Activated T-cell treated with anti-CD3 and anti-CD28 coated beads, Interleukin-2, amount 50 U/mL, for 72 hours (primary cell): Measurements from ENCODE around the gene PTPRQ. TPM values are rescaled to one million over a fixed set of nuclear protein-coding genes. Genes with fewer than 3 reads are reported as not detected.

ENCODE experiments used
- ATAC-seq, 2 donors: fragments of 150-1000 bp; cut with Tn5 transposase; replicated peaks in 1 of 2; 2 replicates each; pipeline ENCODE4 v1.10.0; 2021; ENCODE audit warnings: moderate library complexity in 2 of 2, mild to moderate bottlenecking in 1 of 2
- DNase-seq, 2 donors: peaks; one replicate each; pipeline ENCODE4 v3.0.0; 2021 to 2022; ENCODE audit warnings: mixed read lengths in 1 of 2
- H3K27ac Mint-ChIP-seq: one replicate; pipeline ENCODE4 v1.8.0; 2022; ENCODE audit warnings: mild to moderate bottlenecking, moderate library complexity, mixed read lengths
- H3K27me3 Mint-ChIP-seq: one replicate; pipeline ENCODE4 v1.8.0; 2022; ENCODE audit warnings: low read depth, mixed read lengths
- H3K36me3 Mint-ChIP-seq, 2 donors: one replicate each; pipeline ENCODE4 v1.8.0; 2022; ENCODE audit warnings: mixed read lengths in 2 of 2, mild to moderate bottlenecking in 1 of 2; ENCODE audit not compliant: insufficient read depth in 2 of 2
- H3K4me1 Mint-ChIP-seq: one replicate; pipeline ENCODE4 v1.8.0; 2022; ENCODE audit warnings: low read depth, mixed read lengths
- H3K4me3 Mint-ChIP-seq, 2 donors: one replicate each; pipeline ENCODE4 v1.8.0; 2022; ENCODE audit warnings: mild to moderate bottlenecking in 2 of 2, mixed read lengths in 2 of 2, moderate library complexity in 2 of 2
- H3K9me3 Mint-ChIP-seq, 2 donors: one replicate each; pipeline ENCODE4 v1.8.0; 2022; ENCODE audit warnings: mixed read lengths in 2 of 2
- total RNA-seq, 2 donors: library from RNA; stranded (reverse); gene quantifications; one replicate each; pipeline ENCODE4 v1.2.3, GENCODE V29; 2022

Gene PTPRQ, protein sequence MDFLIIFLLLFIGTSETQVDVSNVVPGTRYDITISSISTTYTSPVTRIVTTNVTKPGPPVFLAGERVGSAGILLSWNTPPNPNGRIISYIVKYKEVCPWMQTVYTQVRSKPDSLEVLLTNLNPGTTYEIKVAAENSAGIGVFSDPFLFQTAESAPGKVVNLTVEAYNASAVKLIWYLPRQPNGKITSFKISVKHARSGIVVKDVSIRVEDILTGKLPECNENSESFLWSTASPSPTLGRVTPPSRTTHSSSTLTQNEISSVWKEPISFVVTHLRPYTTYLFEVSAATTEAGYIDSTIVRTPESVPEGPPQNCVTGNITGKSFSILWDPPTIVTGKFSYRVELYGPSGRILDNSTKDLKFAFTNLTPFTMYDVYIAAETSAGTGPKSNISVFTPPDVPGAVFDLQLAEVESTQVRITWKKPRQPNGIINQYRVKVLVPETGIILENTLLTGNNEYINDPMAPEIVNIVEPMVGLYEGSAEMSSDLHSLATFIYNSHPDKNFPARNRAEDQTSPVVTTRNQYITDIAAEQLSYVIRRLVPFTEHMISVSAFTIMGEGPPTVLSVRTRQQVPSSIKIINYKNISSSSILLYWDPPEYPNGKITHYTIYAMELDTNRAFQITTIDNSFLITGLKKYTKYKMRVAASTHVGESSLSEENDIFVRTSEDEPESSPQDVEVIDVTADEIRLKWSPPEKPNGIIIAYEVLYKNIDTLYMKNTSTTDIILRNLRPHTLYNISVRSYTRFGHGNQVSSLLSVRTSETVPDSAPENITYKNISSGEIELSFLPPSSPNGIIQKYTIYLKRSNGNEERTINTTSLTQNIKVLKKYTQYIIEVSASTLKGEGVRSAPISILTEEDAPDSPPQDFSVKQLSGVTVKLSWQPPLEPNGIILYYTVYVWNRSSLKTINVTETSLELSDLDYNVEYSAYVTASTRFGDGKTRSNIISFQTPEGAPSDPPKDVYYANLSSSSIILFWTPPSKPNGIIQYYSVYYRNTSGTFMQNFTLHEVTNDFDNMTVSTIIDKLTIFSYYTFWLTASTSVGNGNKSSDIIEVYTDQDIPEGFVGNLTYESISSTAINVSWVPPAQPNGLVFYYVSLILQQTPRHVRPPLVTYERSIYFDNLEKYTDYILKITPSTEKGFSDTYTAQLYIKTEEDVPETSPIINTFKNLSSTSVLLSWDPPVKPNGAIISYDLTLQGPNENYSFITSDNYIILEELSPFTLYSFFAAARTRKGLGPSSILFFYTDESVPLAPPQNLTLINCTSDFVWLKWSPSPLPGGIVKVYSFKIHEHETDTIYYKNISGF (N-terminal part only)
- total RNA-seq: not detected

DNA sequence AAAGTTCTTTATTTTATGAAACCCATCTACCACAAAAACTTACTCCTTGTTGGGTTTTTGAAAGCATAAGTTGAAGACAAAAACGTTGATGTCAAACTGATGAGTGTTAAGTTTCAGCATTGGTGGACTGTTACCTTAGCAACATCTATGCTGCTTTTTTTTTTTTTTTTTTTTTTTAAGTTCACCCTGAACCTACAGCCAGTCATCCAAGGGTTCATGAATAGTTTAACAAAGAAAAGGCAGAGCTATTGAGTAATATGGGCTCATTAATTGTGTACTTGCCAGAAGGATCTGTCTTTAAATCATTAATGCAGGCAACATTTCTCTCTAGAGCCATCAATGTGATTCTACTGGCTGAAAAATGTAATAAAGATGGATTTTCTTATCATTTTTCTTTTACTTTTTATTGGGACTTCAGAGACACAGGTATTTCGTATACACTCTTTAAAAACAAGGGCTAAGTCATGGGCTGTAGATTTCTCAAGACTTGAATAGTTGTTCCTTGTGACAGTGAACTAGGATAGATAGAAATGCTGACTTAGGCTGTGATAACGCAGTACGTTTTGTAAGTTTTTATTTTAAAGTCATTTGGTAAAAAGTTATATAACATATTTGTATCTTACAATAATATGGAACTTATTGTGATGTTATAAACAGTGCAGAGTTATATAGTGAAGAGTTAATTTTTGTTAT lies at the start of gene PTPRQ:
PTPRQ (plus strand) TSS at position 262 of the 693 bp plus-strand sequence; CDS start at position 373, 111 bp downstream.
- H3K9me3 Mint-ChIP-seq: peaks cover 6% of the 10 kb centered on the region in 2 donors
- ATAC-seq (no peak), DNase-seq (no peak)
- no peaks in the 10 kb centered on the region for H3K36me3 Mint-ChIP-seq
- H3K4me3 Mint-ChIP-seq: no peak within 1 kb of the TSS
- no peaks in the 10 kb centered on the region for H3K4me1 Mint-ChIP-seq
- no peak within 1 kb of the TSS for H3K27ac Mint-ChIP-seq
- no peaks in the 10 kb centered on the region for H3K27me3 Mint-ChIP-seq

DNA sequence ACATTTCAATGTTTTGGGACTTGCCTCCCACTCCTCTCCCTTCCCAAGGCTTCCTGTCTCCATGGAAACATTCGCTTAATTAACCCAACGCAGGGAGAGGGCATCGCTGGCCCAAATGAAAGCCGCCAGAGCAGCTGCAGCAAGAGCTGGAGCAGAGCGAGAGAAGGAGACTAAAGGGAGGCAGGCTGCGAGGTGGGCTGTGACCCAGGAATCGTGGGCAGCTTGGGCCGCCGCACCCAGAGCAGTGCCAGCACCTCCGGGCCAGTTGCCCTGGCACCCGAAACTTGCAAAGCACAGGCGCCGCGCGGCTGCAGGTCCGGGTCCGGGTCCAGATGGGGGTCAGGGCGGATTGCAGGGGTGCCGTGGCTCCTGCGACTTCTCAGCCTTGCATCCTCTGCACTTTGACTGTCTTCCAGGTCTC lies 43.5 kb upstream of the PTPRQ start:
- H3K9me3 Mint-ChIP-seq: peaks cover 3 to 6% of the 10 kb centered on the region in 2 donors
- H3K27me3 Mint-ChIP-seq: peaks cover 8% of the 10 kb centered on the region
- H3K27ac Mint-ChIP-seq: no peak overlapping the region
- DNase-seq (no peak), ATAC-seq (no peak)
- H3K4me3 Mint-ChIP-seq: no peak overlapping the region
- no peaks in the 10 kb centered on the region for H3K4me1 Mint-ChIP-seq
- H3K36me3 Mint-ChIP-seq: no peaks in the 10 kb centered on the region

DNA sequence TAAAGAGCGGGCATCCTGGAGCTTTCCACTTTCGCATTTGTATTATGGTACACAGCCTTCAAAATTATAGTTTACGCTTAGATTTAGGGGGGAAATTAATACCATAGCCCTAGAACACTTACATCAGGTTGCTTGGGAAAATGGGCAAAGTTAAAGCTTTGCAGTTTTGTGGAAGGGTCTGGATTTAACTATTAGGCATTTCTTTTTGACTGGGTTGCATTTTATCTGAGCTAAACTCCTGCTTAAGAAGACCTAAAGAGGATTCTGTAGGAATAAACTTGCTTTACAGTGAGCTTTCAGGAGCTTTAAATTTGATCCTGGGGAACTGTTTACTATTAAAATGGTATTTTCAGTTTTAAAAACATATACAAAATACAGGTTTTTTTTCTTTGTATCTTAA lies 42.8 kb upstream of the PTPRQ start:
- H3K4me1 Mint-ChIP-seq: no peaks in the 10 kb centered on the region
- H3K36me3 Mint-ChIP-seq: no peaks in the 10 kb centered on the region
- peaks cover 3 to 6% of the 10 kb centered on the region in 2 donors for H3K9me3 Mint-ChIP-seq
- no peak overlapping the region for H3K4me3 Mint-ChIP-seq
- no peak for DNase-seq
- no peak for ATAC-seq
- peaks cover 8% of the 10 kb centered on the region for H3K27me3 Mint-ChIP-seq
- H3K27ac Mint-ChIP-seq: no peak overlapping the region

DNA sequence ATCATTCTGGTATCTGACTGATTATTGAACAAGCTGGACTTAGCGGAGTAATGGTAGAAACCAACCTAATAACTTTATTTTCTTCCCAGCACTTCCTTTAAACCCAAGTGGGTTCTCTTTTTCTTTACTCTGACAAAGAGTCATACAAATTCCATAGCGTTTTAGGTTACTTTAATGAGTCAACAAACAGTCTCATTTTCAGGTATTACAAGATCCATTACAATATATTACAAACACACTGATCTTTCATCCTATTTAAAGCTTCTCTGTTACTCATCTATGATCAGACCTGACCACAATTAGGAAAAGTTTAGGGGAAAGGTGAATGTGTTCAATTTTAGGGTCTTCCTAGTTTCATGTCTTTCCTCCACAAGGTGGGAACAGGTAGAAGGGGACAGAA lies 39.4 kb upstream of the PTPRQ start:
- Mint-ChIP-seq H3K27me3 (peaks cover 5% of the 10 kb centered on the region), H3K27ac (no peak overlapping the region), H3K4me3 (no peak overlapping the region), H3K4me1 (no peaks in the 10 kb centered on the region), H3K9me3 (peaks cover 1 to 3% of the 10 kb centered on the region in 2 donors), H3K36me3 (no peaks in the 10 kb centered on the region)
- no peak for ATAC-seq
- DNase-seq: no peak

DNA sequence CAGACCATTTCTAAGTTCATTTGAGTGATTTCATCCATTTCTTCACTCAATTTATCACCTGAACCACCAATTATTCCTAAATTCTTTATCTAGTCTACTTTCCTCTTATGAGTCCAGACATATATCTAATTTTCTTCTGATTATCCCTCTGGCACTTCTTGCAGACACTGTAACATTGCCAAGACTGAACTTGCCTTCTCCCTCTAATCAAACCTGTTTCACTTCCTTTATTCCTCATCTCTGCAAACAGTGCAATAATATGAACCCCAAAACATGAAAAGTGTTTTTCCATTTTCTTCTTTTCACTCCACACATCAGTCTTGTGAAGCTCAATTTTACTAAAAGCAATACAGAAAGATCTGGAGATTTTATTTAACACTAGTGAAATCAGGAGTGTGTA lies 37.8 kb upstream of the PTPRQ start:
- ATAC-seq: no peak
- Mint-ChIP-seq H3K36me3 (no peaks in the 10 kb centered on the region), H3K4me3 (no peak overlapping the region), H3K4me1 (no peaks in the 10 kb centered on the region), H3K27ac (no peak overlapping the region), H3K27me3 (no peaks in the 10 kb centered on the region), H3K9me3 (no peaks in the 10 kb centered on the region)
- no peak for DNase-seq

DNA sequence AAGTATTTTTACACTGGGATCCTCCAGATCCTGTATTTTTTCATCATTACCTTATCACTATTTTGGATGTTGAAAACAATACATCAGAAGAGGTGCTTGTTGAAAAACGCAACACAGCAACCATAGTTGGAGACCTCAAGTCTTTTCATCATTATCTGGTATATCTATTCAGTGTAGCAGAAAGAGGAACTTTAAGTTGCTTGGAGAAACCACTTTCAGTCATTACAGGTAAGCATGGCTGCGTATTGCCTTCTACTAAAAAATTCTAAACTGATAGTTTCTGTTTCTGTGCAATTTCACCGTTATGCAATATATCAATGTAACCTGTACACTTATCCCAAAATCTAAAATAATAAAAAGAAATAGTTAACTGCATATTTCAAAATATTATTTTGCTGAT lies 32.2 kb upstream of the PTPRQ start:
- DNase-seq: no peak
- no peak overlapping the region for H3K27ac Mint-ChIP-seq

DNA sequence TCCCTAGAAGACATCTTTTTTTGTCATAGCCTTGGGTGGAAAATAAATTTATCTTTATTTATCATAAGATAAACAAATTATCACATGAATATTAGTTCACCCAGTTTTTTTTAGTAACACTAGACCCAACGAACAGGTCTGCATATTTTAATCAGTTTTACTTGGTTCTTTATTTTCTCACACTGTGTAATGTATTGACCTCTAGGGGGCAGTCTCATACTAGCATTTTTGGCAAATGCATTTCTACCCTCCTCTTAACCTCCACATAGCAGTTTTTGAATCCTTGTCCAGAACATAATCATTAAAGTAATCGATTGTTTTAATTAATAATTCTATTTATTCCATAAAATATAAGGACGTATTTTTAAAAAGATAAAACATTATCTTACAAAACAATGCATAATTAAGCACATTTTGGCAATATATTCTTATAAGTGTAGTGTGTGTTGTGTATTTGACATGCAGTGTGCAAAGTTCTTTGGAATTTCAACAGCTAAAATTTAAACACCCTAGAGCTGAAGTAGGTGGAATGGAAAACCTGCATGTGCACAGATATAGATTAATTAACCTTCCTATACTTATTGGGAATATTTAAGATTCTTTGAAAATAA lies 31.6 kb upstream of the PTPRQ start:
- Mint-ChIP-seq H3K9me3 (no peaks in the 10 kb centered on the region), H3K4me3 (no peak overlapping the region), H3K36me3 (no peaks in the 10 kb centered on the region), H3K4me1 (no peaks in the 10 kb centered on the region), H3K27me3 (no peaks in the 10 kb centered on the region), H3K27ac (no peak overlapping the region)
- ATAC-seq: no peak
- DNase-seq: peak in 1 of 2 donors; percentile 1

More for the DNA sequence above, 32.2 kb upstream of the PTPRQ start:
- no peaks in the 10 kb centered on the region for H3K9me3 Mint-ChIP-seq
- no peak for ATAC-seq
- no peaks in the 10 kb centered on the region for H3K4me1 Mint-ChIP-seq
- no peaks in the 10 kb centered on the region for H3K27me3 Mint-ChIP-seq
- H3K4me3 Mint-ChIP-seq: no peak overlapping the region
- no peaks in the 10 kb centered on the region for H3K36me3 Mint-ChIP-seq

DNA sequence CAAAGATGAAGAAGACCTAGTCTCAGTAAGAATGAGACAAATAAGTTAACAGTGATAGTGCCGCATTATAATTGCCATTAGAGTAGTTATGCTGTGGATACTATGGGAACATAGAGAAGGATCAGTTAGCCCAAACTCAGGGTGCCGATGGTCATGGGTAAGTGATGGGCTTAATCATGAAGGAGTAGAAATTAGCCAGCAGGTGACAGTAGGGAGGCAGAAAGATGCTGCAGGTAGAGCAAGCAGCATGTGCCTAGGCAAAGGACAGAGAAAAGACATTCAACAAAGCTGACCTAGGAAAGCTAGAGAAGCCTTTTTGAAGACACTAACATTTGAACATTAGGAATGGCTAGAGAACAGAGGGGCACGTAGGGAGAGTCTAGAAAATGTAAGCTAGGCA lies 30.6 kb upstream of the PTPRQ start:
- no peak for DNase-seq
- H3K27me3 Mint-ChIP-seq: no peaks in the 10 kb centered on the region
- no peak overlapping the region for H3K27ac Mint-ChIP-seq
- no peaks in the 10 kb centered on the region for H3K4me1 Mint-ChIP-seq
- H3K36me3 Mint-ChIP-seq: no peaks in the 10 kb centered on the region
- no peak overlapping the region for H3K4me3 Mint-ChIP-seq
- ATAC-seq: no peak
- H3K9me3 Mint-ChIP-seq: no peaks in the 10 kb centered on the region

DNA sequence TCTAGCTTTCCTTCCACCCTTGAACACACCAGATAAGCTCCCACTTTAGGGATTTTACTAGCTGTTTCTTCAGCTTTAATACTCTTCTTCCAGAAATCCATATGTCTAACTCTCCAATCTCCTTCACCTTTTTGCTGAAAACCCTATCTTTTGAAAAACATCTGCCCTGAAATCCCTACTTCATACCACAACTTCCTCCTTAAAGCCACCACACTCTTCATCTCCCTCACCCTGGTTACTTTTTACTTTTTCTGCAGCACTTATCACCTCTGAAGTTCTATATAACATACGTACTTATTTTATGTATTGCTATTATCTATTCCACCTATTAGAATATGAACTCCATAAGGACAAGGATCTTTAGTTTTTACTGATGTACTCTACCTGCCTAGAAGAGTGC lies 28.6 kb upstream of the PTPRQ start:
- Mint-ChIP-seq H3K27ac (no peak overlapping the region), H3K4me1 (no peaks in the 10 kb centered on the region), H3K9me3 (no peaks in the 10 kb centered on the region), H3K4me3 (no peak overlapping the region), H3K27me3 (no peaks in the 10 kb centered on the region), H3K36me3 (no peaks in the 10 kb centered on the region)
- DNase-seq (no peak), ATAC-seq (no peak)

DNA sequence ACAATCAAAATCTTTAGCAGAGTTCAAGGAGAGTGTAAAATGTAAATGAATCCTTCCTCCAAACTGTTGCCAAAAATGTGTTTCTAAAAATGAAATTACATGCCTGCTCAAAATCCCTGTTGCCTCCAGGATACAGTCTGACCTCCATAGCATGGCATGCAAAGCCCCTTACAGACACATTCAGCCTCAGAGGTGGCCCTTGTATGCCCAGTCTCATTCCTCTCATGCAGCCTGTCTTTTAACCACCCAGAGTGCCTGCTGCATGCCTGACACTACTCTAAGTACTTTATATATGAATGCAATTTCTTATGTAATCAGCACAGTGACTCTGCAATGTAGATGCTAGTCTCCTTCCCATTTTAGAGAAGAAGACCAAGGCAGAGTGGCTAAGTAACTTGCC lies 24.4 kb upstream of the PTPRQ start:
- DNase-seq (no peak), ATAC-seq (no peak)
- H3K27me3 Mint-ChIP-seq: no peaks in the 10 kb centered on the region
- H3K36me3 Mint-ChIP-seq: no peaks in the 10 kb centered on the region
- no peaks in the 10 kb centered on the region for H3K9me3 Mint-ChIP-seq
- H3K4me1 Mint-ChIP-seq: no peaks in the 10 kb centered on the region
- no peak overlapping the region for H3K27ac Mint-ChIP-seq
- no peak overlapping the region for H3K4me3 Mint-ChIP-seq

DNA sequence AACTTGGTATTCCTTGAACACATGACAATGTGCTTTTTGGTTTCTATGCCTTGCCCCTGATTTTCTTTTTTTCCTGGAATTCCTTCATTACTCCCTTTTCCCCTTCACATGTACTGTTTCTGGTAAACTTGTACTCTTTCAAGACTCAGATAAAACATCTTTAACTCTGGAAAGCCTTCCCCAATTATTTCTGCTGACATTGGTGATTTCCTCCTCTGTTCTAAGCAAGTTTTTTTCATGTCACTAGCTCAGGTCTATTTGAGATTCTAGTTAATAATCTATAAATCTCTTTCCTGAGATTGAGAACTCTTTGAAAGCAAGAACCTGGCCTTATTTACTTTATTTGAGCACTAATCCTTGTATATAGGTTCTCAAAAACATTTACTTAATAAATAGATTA lies 24.0 kb upstream of the PTPRQ start:
- no peaks in the 10 kb centered on the region for H3K9me3 Mint-ChIP-seq
- ATAC-seq: no peak
- H3K27ac Mint-ChIP-seq: no peak overlapping the region
- H3K27me3 Mint-ChIP-seq: no peaks in the 10 kb centered on the region
- DNase-seq: no peak
- H3K36me3 Mint-ChIP-seq: no peaks in the 10 kb centered on the region
- no peak overlapping the region for H3K4me3 Mint-ChIP-seq
- H3K4me1 Mint-ChIP-seq: no peaks in the 10 kb centered on the region

DNA sequence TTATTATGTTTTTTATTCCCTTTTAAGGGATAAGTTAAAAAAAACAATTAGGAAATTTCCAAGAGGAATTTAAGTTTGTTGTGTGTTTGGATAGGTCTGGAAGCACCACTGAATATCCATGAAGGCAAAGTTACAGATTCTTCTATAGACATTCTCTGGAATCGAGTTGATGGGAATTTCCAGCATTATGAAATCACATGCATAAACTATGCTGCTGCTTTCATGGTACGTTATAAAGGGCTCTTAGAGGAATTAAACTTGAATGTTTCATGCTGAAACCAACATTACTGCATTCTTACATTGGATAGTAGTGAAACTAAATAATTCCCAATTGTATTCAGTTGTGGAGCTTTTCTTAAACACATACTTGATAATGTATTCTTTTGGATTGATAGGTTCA lies 21.5 kb upstream of the PTPRQ start:
- Mint-ChIP-seq H3K27ac (no peak overlapping the region), H3K27me3 (no peaks in the 10 kb centered on the region), H3K36me3 (no peaks in the 10 kb centered on the region), H3K9me3 (no peaks in the 10 kb centered on the region), H3K4me3 (no peak overlapping the region), H3K4me1 (no peaks in the 10 kb centered on the region)
- ATAC-seq (no peak), DNase-seq (no peak)
